OCI-LY7 (cell line): Measurements from ENCODE around the gene RANBP9.

Experiments
- CTCF ChIP-seq: fragments of 200-600 bp; sonication (generic); conservative IDR thresholded peaks from 2 replicates; pipeline ENCODE4 v1.5.1; 2014; ENCODE audit warnings: mild to moderate bottlenecking, antibody characterized with exemption, low read length, moderate library complexity, mixed read lengths
- EZH2phosphoT487 ChIP-seq: fragments of 200-600 bp; sonication (generic); IDR thresholded peaks from 2 replicates; pipeline ENCODE4 v1.6.1; 2018; ENCODE audit warnings: low read depth, borderline replicate concordance, mild to moderate bottlenecking, mixed run types, antibody characterized with exemption, low read length, moderate library complexity, mixed read lengths

GRCh38 chr6:13572951-13573654, 138.5 kb downstream of the RANBP9 start:
- TF ChIP-seq CTCF (no peak), EZH2phosphoT487 (no peak)
